Activated CD8-positive, alpha-beta memory T cell treated with anti-CD3 and anti-CD28 coated beads, Interleukin-2, amount 10 ng/mL, durations not matched to agents 7 days and 5 days (primary cell): ENCODE data around the gene HSP90AB1. TPM values are rescaled to one million over a fixed set of nuclear protein-coding genes. Genes with fewer than 3 reads are reported as not detected.

Experiments
- ATAC-seq: fragments of 150-1000 bp; cut with Tn5 transposase; one replicate; pipeline ENCODE4 v1.10.0; 2021; ENCODE audit warnings: moderate library complexity
- CTCF ChIA-PET: fragments of 350-600 bp; sonication (Branson Sonifier 250); formaldehyde crosslinking; loops from one replicate; lab custom pipeline; 2021; ENCODE audit warnings: antibody characterized with exemption; lab: Charles Lee
- DNase-seq: peaks from one replicate; pipeline ENCODE4 v3.0.0-alpha.2; 2020
- H3K27ac Mint-ChIP-seq: one replicate; pipeline ENCODE4 v1.8.0; 2021; ENCODE audit warnings: mild to moderate bottlenecking, mixed read lengths
- H3K27me3 Mint-ChIP-seq: one replicate; pipeline ENCODE4 v1.8.0; 2021; ENCODE audit warnings: mixed read lengths
- H3K36me3 Mint-ChIP-seq: one replicate; pipeline ENCODE4 v1.8.0; 2021; ENCODE audit warnings: mild to moderate bottlenecking, mixed read lengths
- H3K4me1 Mint-ChIP-seq: one replicate; pipeline ENCODE4 v1.8.0; 2021; ENCODE audit warnings: mixed read lengths
- H3K4me3 Mint-ChIP-seq: one replicate; pipeline ENCODE4 v1.8.0; 2021; ENCODE audit warnings: mild to moderate bottlenecking, moderate library complexity, mixed read lengths
- H3K9me3 Mint-ChIP-seq: one replicate; pipeline ENCODE4 v1.8.0; 2022; ENCODE audit warnings: low read depth, mixed read lengths
- total RNA-seq, 2 experiments: library from RNA; stranded (reverse); gene quantifications; one replicate each; pipeline ENCODE4 v1.2.3, GENCODE V29; 2021

The HSP90AB1 gene
- total RNA-seq, 2 experiments from 2014 or later: 734 to 1,112 TPM

DNA sequence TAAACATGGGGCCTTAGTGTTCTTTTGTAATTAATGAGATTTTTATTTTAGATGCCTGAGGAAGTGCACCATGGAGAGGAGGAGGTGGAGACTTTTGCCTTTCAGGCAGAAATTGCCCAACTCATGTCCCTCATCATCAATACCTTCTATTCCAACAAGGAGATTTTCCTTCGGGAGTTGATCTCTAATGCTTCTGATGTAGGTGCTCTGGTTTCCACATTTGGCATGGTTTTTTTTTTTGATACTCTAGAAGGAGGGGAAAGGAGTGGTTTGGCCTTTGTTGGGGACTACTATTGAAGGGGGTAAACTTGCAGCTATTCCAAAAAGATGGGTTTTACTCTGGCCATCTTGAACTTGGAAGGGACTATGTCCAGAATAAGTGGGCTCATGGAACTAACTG, 1.7 kb downstream of the HSP90AB1 start:
- ATAC-seq (no peak), DNase-seq (no peak)
- H3K36me3 Mint-ChIP-seq: peaks cover 63% of the 10 kb centered on the region
- CTCF ChIA-PET: interaction anchor here (2.0 to 5.1 kb wide), 5 partner anchors 8 to 76 kb away, joined by 8 to 60 read pairs (median 16); partner anchors contain the start of genes NFKBIE and SLC35B2
- H3K27me3 Mint-ChIP-seq: no peaks in the 10 kb centered on the region
- H3K27ac Mint-ChIP-seq: peak overlapping the region; percentile 99
- no peaks in the 10 kb centered on the region for H3K9me3 Mint-ChIP-seq
- peak overlapping the region; percentile 99 for H3K4me3 Mint-ChIP-seq
- peaks cover 66% of the 10 kb centered on the region for H3K4me1 Mint-ChIP-seq

DNA sequence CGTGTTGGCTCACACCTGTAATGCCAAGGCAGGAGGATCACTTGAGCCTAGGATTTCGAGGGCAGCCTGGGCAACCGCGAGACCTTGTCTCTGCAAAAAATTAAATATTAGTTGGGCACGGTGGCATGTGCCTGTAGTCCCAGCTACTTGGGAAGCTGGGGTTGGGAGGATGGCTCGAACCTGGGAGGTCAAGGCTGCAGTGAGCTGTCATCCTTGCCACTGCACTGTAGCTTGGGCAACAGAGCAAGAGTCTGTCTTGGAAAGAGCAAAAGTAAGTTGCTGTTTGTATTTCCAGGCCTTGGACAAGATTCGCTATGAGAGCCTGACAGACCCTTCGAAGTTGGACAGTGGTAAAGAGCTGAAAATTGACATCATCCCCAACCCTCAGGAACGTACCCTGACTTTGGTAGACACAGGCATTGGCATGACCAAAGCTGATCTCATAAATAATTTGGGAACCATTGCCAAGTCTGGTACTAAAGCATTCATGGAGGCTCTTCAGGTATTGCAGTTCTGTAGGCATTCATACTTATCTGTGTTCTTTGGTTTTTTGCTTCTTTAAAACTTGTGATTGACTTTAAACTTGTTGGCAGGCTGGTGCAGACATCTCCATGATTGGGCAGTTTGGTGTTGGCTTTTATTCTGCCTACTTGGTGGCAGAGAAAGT, 2.3 kb downstream of the HSP90AB1 start:
- Mint-ChIP-seq H3K27ac (peak overlapping the region; percentile 99), H3K4me3 (peak overlapping the region; percentile 99), H3K9me3 (no peaks in the 10 kb centered on the region), H3K36me3 (peaks cover 68% of the 10 kb centered on the region), H3K27me3 (no peaks in the 10 kb centered on the region), H3K4me1 (peaks cover 71% of the 10 kb centered on the region)
- DNase-seq (no peak), ATAC-seq (no peak)
- CTCF ChIA-PET: interaction anchor here (2.0 to 5.1 kb wide), 4 partner anchors 8 to 76 kb away, joined by 8 to 60 read pairs (median 36); partner anchors contain the start of genes NFKBIE and SLC35B2

DNA sequence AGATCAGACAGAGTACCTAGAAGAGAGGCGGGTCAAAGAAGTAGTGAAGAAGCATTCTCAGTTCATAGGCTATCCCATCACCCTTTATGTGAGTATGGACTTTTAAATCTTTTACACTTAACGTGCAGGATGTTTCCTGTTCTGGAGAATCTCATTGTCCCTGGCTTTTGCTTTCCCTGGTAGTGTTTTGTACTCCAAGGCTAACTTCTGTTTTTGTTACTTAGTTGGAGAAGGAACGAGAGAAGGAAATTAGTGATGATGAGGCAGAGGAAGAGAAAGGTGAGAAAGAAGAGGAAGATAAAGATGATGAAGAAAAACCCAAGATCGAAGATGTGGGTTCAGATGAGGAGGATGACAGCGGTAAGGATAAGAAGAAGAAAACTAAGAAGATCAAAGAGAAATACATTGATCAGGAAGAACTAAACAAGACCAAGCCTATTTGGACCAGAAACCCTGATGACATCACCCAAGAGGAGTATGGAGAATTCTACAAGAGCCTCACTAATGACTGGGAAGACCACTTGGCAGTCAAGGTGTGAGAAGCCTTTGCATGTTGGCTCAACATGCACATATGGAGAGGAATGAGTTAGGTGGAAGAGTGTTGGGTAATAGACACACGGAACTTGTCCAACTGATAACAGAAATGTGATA, 3.3 kb downstream of the HSP90AB1 start:
- ATAC-seq (no peak), DNase-seq (no peak)
- Mint-ChIP-seq H3K4me3 (no peak overlapping the region), H3K36me3 (peaks cover 73% of the 10 kb centered on the region), H3K9me3 (no peaks in the 10 kb centered on the region), H3K4me1 (peaks cover 76% of the 10 kb centered on the region), H3K27ac (peak overlapping the region; percentile 77), H3K27me3 (no peaks in the 10 kb centered on the region)
- CTCF ChIA-PET: interaction anchor here (1.5 to 5.5 kb wide), 2 partner anchors 13 to 77 kb away, joined by 4 to 39 read pairs; no protein-coding TSS in a partner anchor

DNA sequence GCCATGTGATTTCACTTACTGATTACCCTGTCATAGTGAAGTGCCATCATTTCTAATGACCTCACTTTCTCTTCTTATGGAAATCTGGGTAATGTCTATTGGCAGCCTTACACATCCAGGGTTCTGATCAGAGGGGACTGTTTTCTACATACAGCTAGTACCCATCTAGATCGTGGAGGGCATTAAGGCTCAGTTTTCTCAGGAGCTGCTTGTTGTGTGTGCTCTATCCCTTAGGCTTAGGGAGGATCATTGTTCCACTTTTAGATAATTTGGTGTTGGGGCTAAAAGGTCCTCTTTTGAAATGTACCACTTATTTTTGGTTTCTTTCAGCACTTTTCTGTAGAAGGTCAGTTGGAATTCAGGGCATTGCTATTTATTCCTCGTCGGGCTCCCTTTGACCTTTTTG, 3.8 kb downstream of the HSP90AB1 start:
- H3K27ac Mint-ChIP-seq: peak overlapping the region; percentile 77
- H3K27me3 Mint-ChIP-seq: no peaks in the 10 kb centered on the region
- no peak for ATAC-seq
- H3K36me3 Mint-ChIP-seq: peaks cover 74% of the 10 kb centered on the region
- CTCF ChIA-PET: interaction anchor here (1.2 to 5.5 kb wide), 3 partner anchors 12 to 621 kb away, joined by 3 to 39 read pairs (median 4); partner anchors contain the start of gene GTPBP2
- peaks cover 76% of the 10 kb centered on the region for H3K4me1 Mint-ChIP-seq
- DNase-seq: no peak
- no peaks in the 10 kb centered on the region for H3K9me3 Mint-ChIP-seq
- H3K4me3 Mint-ChIP-seq: no peak overlapping the region

DNA sequence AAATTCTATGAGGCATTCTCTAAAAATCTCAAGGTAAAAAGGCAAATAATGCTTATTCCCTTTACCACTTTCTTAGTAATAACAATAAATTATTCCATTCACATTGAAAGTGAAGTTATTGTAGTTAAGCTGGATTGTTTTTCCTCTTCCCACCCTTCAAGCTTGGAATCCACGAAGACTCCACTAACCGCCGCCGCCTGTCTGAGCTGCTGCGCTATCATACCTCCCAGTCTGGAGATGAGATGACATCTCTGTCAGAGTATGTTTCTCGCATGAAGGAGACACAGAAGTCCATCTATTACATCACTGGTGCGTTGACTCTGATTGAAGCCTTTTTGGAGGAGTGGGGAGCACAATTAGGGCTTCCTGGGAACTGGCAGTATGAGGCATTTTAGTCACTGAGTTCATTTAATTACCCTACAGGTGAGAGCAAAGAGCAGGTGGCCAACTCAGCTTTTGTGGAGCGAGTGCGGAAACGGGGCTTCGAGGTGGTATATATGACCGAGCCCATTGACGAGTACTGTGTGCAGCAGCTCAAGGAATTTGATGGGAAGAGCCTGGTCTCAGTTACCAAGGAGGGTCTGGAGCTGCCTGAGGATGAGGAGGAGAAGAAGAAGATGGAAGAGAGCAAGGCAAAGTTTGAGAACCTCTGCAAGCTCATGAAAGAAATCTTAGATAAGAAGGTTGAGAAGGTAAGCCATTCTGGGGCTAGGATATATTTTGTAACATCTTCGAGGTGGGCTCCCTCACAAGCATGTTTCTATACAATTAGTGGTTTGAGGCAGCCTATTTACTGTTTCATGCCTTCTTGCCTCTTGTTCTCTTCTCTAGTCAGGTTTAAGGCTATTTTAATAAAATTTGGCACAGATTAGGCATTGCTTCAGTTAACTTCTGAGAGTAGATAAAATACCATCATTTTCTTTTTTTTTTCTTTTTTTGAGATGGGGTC, 4.9 kb downstream of the HSP90AB1 start:
- peaks cover 72% of the 10 kb centered on the region for H3K36me3 Mint-ChIP-seq
- CTCF ChIA-PET: interaction anchor here (1.1 to 5.5 kb wide), 5 partner anchors 9 to 622 kb away, joined by 3 to 39 read pairs (median 3); partner anchors contain the start of genes AARS2 and GTPBP2
- H3K4me1 Mint-ChIP-seq: peaks cover 81% of the 10 kb centered on the region
- H3K27ac Mint-ChIP-seq: peak overlapping the region; percentile 66
- ATAC-seq: no peak
- no peak for DNase-seq
- no peaks in the 10 kb centered on the region for H3K27me3 Mint-ChIP-seq
- H3K4me3 Mint-ChIP-seq: no peak overlapping the region
- H3K9me3 Mint-ChIP-seq: no peaks in the 10 kb centered on the region

DNA sequence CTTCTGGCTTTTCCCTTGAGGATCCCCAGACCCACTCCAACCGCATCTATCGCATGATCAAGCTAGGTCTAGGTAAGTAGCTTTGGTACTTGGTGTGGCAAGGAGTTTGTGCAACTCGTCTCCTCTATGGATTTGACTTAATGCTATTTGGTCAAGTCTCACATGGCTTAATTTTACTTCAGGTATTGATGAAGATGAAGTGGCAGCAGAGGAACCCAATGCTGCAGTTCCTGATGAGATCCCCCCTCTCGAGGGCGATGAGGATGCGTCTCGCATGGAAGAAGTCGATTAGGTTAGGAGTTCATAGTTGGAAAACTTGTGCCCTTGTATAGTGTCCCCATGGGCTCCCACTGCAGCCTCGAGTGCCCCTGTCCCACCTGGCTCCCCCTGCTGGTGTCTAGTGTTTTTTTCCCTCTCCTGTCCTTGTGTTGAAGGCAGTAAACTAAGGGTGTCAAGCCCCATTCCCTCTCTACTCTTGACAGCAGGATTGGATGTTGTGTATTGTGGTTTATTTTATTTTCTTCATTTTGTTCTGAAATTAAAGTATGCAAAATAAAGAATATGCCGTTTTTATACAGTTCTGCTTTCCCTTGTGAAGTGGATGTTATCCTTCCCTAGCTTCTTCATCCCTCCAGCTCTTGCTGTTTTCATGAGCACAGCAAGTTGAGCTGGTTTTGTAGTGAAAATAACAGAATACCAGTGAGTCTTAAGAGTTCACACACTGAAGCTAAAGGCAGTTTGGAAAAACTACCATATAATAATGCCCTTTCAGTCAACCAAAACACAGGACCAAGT, 6.6 kb downstream of the HSP90AB1 start:
- H3K27ac Mint-ChIP-seq: peak overlapping the region; percentile 66
- H3K4me1 Mint-ChIP-seq: peaks cover 84% of the 10 kb centered on the region
- peaks cover 62% of the 10 kb centered on the region for H3K36me3 Mint-ChIP-seq
- H3K27me3 Mint-ChIP-seq: no peaks in the 10 kb centered on the region
- H3K4me3 Mint-ChIP-seq: no peak overlapping the region
- CTCF ChIA-PET: interaction anchor here (1.0 to 5.5 kb wide), 6 partner anchors 9 to 80 kb away, joined by 3 to 39 read pairs (median 4); no protein-coding TSS in a partner anchor
- H3K9me3 Mint-ChIP-seq: no peaks in the 10 kb centered on the region
- DNase-seq (peak; percentile 80), ATAC-seq (peak; percentile 9)

DNA sequence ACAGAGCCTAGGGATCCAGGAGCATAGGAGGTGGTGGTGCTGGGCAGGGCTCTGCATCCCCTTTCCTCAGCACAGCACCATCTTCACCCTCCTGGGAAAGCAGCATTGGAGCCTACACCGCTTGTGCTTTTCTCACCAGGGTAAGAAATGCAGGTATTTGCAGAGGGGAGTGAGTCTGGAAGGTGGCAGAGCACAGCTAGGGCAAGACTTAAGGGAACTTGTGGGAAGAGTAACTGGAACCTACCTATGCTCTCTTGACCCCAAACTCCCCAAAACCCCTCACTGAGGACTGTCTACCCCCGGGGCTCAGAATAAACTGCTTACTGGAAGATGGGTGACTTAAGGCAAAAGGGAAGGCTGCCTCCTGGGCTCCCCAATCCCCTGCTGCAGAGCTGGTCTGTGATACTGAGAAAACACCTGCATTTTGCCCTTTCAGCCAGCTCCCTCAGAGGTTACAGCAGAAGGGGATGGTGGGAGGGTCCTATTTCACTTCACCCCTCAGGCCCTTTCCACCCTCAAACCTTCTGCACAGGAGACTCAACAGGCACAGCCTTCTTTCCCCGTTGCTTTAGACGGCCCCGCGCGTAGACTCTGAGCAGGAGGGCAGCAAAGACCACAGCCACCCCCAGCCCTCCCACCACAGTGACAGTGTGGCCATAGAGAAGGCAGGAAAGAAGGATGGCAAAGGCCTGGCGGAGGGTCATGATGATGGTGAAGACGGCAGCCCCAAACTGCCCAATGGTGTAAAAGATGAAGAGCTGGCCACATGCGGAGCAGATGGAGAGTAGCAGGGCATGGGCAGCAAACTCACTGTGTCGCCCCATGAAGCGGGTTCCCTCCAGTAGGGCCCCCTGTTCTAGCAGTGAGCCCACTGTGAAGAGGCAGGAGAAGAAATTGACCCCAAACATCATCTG, 7.5 kb downstream of the HSP90AB1 start:
- Mint-ChIP-seq H3K4me3 (no peak overlapping the region), H3K36me3 (peaks cover 58% of the 10 kb centered on the region), H3K27me3 (no peaks in the 10 kb centered on the region), H3K9me3 (no peaks in the 10 kb centered on the region), H3K27ac (peak overlapping the region; percentile 73), H3K4me1 (peaks cover 80% of the 10 kb centered on the region)
- CTCF ChIA-PET: interaction anchor here (0.5 to 5.5 kb wide), 11 partner anchors 8 to 481 kb away, joined by 3 to 39 read pairs (median 4); no protein-coding TSS in a partner anchor
- DNase-seq (no peak), ATAC-seq (no peak)

DNA sequence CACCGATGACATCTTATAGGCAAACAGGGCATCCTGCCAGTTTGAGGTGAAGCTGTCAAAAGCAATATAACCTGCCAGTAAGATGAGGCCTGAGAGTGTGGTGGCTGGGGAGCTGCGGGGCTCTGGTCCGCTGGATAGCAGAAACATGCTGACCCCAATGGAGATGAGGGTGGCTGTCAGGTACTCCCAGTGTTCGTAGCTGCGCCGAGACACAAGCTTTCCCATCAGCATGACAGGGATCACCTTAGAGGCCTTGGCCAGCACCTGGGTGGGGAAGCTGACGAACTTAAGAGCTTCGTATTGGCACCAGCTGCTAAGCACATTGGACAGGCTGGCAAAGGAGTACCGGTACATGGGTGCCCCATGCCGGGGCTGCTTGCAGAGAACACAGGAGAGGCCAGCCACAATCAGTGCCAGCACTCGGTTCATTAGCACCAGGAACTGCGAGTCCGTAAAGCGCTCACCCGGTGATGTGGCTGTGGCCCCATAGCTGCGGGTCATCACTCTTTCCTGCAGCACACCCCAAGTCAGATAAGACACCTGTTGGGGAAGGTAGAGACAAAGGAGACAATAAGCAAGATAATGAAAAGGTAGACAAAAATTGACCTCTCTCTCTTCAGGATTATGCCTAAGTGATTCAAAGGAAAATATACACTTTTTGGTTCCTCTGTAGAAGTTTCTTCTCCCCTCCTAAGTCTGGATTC, 8.4 kb downstream of the HSP90AB1 start:
- Mint-ChIP-seq H3K27ac (peak overlapping the region; percentile 87), H3K36me3 (peaks cover 51% of the 10 kb centered on the region), H3K9me3 (no peaks in the 10 kb centered on the region), H3K4me3 (peak overlapping the region; percentile 90), H3K4me1 (peaks cover 72% of the 10 kb centered on the region), H3K27me3 (no peaks in the 10 kb centered on the region)
- ATAC-seq (no peak), DNase-seq (no peak)
- CTCF ChIA-PET: interaction anchor here (0.5 to 5.5 kb wide), 9 partner anchors 7 to 482 kb away, joined by 3 to 55 read pairs (median 10); partner anchors contain the start of gene HSP90AB1

DNA sequence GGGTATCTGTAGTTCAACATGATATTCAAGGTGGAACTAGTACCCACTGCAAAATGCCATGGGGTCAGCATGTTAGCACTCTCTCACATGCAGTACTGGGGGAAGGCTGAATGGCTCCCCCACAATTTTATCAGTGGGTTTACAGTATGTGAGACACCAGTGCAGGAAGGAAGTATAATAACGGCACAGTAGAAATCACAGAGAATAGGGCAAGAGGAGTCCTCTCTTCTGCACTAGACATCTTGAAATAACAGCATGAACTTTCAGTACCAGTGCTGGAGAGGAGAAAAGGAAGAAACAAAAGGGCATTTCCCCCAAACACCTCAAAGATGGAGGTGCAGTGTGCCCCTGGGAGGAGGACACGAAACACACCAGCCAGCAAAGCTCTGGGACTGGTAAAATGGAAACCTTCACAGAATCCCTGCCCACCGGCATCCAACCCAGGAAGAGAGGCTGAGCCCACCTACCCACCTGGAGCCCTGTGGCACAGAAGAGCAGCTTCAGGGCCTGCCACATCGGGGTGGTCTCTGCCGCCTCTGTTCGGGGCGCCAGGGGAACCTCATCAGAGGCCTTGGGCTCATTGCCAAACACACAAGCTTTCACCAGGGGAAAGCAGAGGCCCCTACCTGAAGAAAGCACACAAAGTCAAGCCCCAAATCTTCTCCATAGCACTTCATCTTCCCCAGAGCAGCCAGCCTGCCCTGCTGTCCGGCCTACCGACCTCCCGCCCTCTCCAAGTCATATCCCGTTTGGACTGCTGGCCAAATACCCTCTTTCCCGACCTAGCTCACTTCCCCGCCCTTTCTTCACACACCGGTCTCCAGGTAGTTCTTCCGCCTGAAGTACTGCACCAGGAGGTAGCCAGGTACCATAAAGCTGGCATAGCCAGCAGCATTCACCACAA, 9.2 kb downstream of the HSP90AB1 start:
- Mint-ChIP-seq H3K9me3 (no peaks in the 10 kb centered on the region), H3K4me3 (peak overlapping the region; percentile 90), H3K36me3 (peaks cover 50% of the 10 kb centered on the region), H3K4me1 (peaks cover 68% of the 10 kb centered on the region), H3K27ac (peak overlapping the region; percentile 87), H3K27me3 (no peaks in the 10 kb centered on the region)
- DNase-seq (no peak), ATAC-seq (peak; percentile 6)
- CTCF ChIA-PET: interaction anchor here (0.6 to 5.5 kb wide), 29 partner anchors 7 to 483 kb away, joined by 3 to 55 read pairs (median 5); partner anchors contain the start of genes AARS2, CDC5L, HSP90AB1 and SLC29A1

DNA sequence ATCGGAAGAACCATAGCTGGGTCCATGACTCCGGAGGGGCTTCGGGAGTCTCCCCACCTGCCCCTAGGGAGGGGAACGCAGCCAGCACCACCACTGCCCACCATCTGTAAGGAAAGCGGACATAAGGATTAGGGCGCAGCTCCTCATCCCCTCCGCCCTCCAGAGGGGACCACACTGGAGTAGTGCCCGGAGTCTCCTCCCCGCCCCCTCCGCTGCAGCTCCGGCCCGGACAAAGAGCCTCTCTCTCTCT, 9.8 kb downstream of the HSP90AB1 start:
- CTCF ChIA-PET: interaction anchor here (0.6 to 3.1 kb wide), 26 partner anchors 9 to 157 kb away, joined by 3 to 55 read pairs (median 5); partner anchors contain the start of genes AARS2, CDC5L, HSP90AB1 and SLC29A1
- H3K4me3 Mint-ChIP-seq: peak overlapping the region; percentile 90
- no peaks in the 10 kb centered on the region for H3K27me3 Mint-ChIP-seq
- H3K9me3 Mint-ChIP-seq: no peaks in the 10 kb centered on the region
- H3K4me1 Mint-ChIP-seq: peaks cover 68% of the 10 kb centered on the region
- no peak for DNase-seq
- H3K27ac Mint-ChIP-seq: peak overlapping the region; percentile 87
- peak; percentile 22 for ATAC-seq
- peaks cover 48% of the 10 kb centered on the region for H3K36me3 Mint-ChIP-seq
